Measurements from ENCODE around the gene MED10.

MED10 gene

GRCh38 chr5:6377905-6378765, at the start of gene MED10:
Gene MED10, minus strand, starts transcription at chr5:6378547. Its CDS starts 64 bp downstream, at chr5:6378483.
- TF ChIP-seq CTCF (conservative IDR thresholded peaks at IDR 0.05) = no peak
- H3K27ac ChIP-seq = peak within 1 kb of the TSS; percentile 79

DNA sequence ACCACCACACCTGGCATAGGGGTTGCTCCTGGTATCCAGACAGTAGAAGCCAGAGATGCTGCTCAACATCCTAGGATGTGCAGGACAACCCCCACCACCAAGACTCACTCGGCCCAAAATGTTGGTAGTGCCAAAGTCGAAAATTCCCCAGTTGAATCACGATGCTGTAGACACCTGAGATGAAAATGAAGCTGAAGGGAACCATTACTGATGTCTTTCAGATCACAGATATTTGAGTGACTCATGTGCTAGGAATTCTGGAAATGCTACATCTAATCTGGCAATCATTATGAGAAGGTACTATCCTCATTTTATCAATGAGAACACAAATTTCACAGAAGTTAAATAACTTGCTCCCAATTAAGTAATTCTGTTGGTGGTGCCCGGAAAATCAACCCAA, 49.3 kb upstream of the MED10 start:
- no peak overlapping the region for H3K27ac ChIP-seq
- no peak for TF ChIP-seq CTCF (conservative IDR thresholded peaks at IDR 0.05)

GRCh38 chr5:6424700-6425099, 46.4 kb upstream of the MED10 start:
- TF ChIP-seq CTCF (conservative IDR thresholded peaks at IDR 0.05) = no peak
- peak overlapping the region; percentile 60; the same call in 1 of the 2 replicates for H3K27ac ChIP-seq

DNA sequence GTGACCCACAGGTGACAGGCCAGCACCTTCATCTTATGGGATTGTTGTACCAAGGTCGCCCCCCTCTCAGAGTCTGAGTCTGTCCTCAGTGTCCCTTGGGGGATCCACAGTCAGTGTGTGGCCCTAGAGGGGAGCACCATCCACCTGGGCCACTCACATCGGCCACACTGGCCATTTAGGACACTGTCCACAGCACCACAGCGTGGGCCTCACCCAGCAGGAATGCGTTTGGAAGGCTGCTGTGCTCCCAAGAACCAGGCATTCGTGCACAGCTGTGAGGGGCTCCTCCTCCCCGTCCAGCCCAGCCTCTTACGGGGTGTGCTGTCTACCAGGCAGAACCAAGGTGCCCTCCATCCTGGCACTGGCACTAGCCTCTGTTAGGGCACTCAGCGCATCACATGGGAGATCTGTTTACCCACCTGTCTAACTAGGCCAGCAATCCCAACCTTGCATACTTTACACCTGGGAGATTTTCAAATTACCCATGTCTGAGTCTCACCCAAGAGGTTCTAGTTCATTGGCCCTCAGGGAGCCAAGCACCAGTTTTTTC, 45.8 kb upstream of the MED10 start:
- TF ChIP-seq CTCF (conservative IDR thresholded peaks at IDR 0.05) = no peak
- no peak overlapping the region for H3K27ac ChIP-seq

- TF ChIP-seq CTCF (conservative IDR thresholded peaks at IDR 0.05) = no peak
- no peak overlapping the region for H3K27ac ChIP-seq
Measured at GRCh38 chr5:6423327-6424109, 45.2 kb upstream of the MED10 start.

DNA sequence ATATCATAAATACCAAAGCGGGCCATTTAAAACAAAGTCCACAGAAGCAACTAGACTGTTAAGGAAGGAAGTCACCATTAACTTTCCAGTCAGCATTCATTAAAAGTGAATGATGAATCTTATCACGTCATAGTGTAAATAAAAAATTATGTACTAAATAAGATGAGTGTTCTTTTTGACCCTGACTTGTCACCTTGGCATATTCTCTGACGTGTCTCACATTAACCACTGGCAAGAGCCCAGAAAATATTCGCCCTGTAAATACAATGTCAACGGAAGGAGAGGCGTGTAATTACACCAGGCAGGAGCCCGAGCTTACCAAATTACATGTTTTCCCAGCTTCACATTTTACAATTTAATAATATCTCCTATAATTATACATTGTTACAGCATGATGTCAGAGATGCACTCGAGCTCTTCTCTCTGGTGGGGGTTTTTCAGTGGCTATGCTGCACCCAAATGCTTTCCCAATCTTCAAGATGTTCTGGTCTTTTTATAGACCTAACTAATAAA, 41.0 kb upstream of the MED10 start:
- no peak for TF ChIP-seq CTCF (conservative IDR thresholded peaks at IDR 0.05)
- H3K27ac ChIP-seq = peak overlapping the region; percentile 66

Data from VCaP (cell line).